HepG2 (cell line): ENCODE data around the gene UST. TPM values are rescaled to one million over a fixed set of nuclear protein-coding genes. Genes with fewer than 3 reads are reported as not detected.
"Not testable (repeated sequence)": the region's sequence is repeated elsewhere in the genome, so short reads cannot be mapped to it uniquely, and the experiment has no call there.

ENCODE experiments used
- ATAC-seq: fragments of 200-7000 bp; cut with Tn5 transposase; 3 replicates; pipeline ENCODE4 v1.9.1; 2020; ENCODE audit warnings: mild to moderate bottlenecking, moderate library complexity
- BruUV-seq: library from RNA; stranded (reverse); fragments of 400-500 nt; replicated peaks from 2 replicates; lab custom pipeline; 2021; lab: Mats Ljungman, UMichigan
- CTCF ChIA-PET: fragments of 300-600 bp; formaldehyde crosslinking; extraction: SDS; loops from one replicate; lab custom pipeline; 2021; ENCODE audit warnings: low total read pairs, inconsistent platforms, low intra/inter-chr PET ratio; lab: Yijun Ruan, JAX
- POLR2A ChIA-PET: fragments of 350-600 bp; sonication (Branson Sonifier 250); formaldehyde crosslinking; loops from one replicate; lab custom pipeline; 2020; ENCODE audit warnings: antibody characterized with exemption, inconsistent platforms; lab: Yijun Ruan, JAX
- DNase-seq: peaks from one replicate; pipeline ENCODE4 v3.0.0-alpha.2; 2015; ENCODE audit warnings: low spot score
- FAIRE-seq: peaks from 3 replicates; lab custom pipeline; 2011; peaks lifted over from hg19 to GRCh38; lab: Jason Lieb, UNC
- H2AFZ ChIP-seq: one replicate; pipeline ENCODE4 v1.6.1; 2011; ENCODE audit warnings: low read length, inconsistent platforms
- H3K27ac ChIP-seq: fragments of 300-600 bp; 3 replicates; pipeline ENCODE4 v1.8.0; 2011; ENCODE audit warnings: mixed run types, mild to moderate bottlenecking, mixed read lengths, low read length, inconsistent platforms; ENCODE audit not compliant: insufficient read depth; ENCODE audit errors: extremely low read length
- H3K27me3 ChIP-seq, 2 experiments: fragments of 200-600 bp in 1 of 2; 2 replicates in 1 of 2; 3 replicates in 1 of 2; pipeline versions ENCODE4 v1.6.0 to v1.8.0; 2011; ENCODE audit warnings: low read length in 2 of 2, mild to moderate bottlenecking in 2 of 2, moderate library complexity in 2 of 2, inconsistent platforms in 1 of 2; ENCODE audit not compliant: insufficient read depth in 2 of 2, control insufficient read depth in 1 of 2
- H3K36me3 ChIP-seq, 2 experiments: fragments of 200-600 bp in 1 of 2; replicated peaks in 1 of 2; 2 replicates in 1 of 2; 3 replicates in 1 of 2; pipeline versions ENCODE4 v1.5.1 to v1.8.0; 2011; ENCODE audit warnings: low read length in 2 of 2, inconsistent platforms in 1 of 2; ENCODE audit not compliant: insufficient read depth in 2 of 2, control insufficient read depth in 1 of 2
- H3K4me1 ChIP-seq: 2 replicates; pipeline ENCODE4 v1.5.1; 2012; ENCODE audit warnings: low read length, inconsistent platforms; ENCODE audit not compliant: insufficient read depth
- H3K4me2 ChIP-seq: 2 replicates; pipeline ENCODE4 v1.6.0; 2011; ENCODE audit warnings: low read depth, low read length, inconsistent platforms
- H3K4me3 ChIP-seq, 3 experiments: fragments of 200-600 bp in 1 of 3; sonication (generic), shearing (Covaris generic) in 1 of 3; replicated peaks in 1 of 3; 2 replicates each; pipeline ENCODE4 v1.5.1; 2011 to 2016; ENCODE audit warnings: low read length in 3 of 3, inconsistent platforms in 2 of 3, low read depth in 2 of 3, mild to moderate bottlenecking in 2 of 3, control low read depth in 1 of 3, mixed read lengths in 1 of 3; ENCODE audit not compliant: insufficient read depth in 1 of 3
- H3K79me2 ChIP-seq: one replicate; pipeline ENCODE4 v1.6.1; 2011; ENCODE audit warnings: low read length, inconsistent platforms; ENCODE audit not compliant: insufficient read depth
- H3K9ac ChIP-seq: 2 replicates; pipeline ENCODE4 v1.6.0; 2011; ENCODE audit warnings: mild to moderate bottlenecking, low read depth, low read length, inconsistent platforms; ENCODE audit not compliant: insufficient read depth
- H3K9me3 ChIP-seq: 2 replicates; pipeline ENCODE4 v1.5.1; 2012; ENCODE audit warnings: mild to moderate bottlenecking, low read length
- H4K20me1 ChIP-seq: 2 replicates; pipeline ENCODE4 v1.6.0; 2011; ENCODE audit warnings: inconsistent platforms, mild to moderate bottlenecking, low read length, moderate library complexity; ENCODE audit not compliant: insufficient read depth
- CREBL2 ChIP-seq: sonication (generic); formaldehyde crosslinking; IDR thresholded peaks from 2 replicates; pipeline ENCODE4 v1.8.1; 2023; ENCODE audit warnings: missing genetic modification reagents, mild to moderate bottlenecking, borderline replicate concordance
- DZIP1 ChIP-seq: sonication (generic); formaldehyde crosslinking; IDR thresholded peaks from 2 replicates; pipeline ENCODE4 v1.5.0; 2020; ENCODE audit warnings: mild to moderate bottlenecking, missing genetic modification reagents
- GFI1 ChIP-seq: sonication (generic); formaldehyde crosslinking; IDR thresholded peaks from 2 replicates; pipeline ENCODE4 v1.5.0; 2020; ENCODE audit warnings: missing genetic modification reagents, mild to moderate bottlenecking, borderline replicate concordance
- TBL1XR1 ChIP-seq: fragments of 150-350 bp; IDR thresholded peaks from 2 replicates; pipeline ENCODE4 v1.6.1; 2014; ENCODE audit warnings: borderline replicate concordance, low read length; ENCODE audit not compliant: partially characterized antibody
- ZNF207 ChIP-seq: fragments of 450-650 bp; IDR thresholded peaks from 2 replicates; pipeline ENCODE4 v1.6.1; 2016; ENCODE audit warnings: antibody characterized with exemption, borderline replicate concordance
- ZNF234 ChIP-seq: sonication (generic); formaldehyde crosslinking; conservative IDR thresholded peaks from 2 replicates; pipeline ENCODE4 v1.5.1; 2020; ENCODE audit warnings: mild to moderate bottlenecking, missing genetic modification reagents
- ZNF292 ChIP-seq: sonication (generic); formaldehyde crosslinking; IDR thresholded peaks from 2 replicates; pipeline ENCODE4 v1.8.1; 2022; ENCODE audit warnings: mild to moderate bottlenecking, low read depth, missing genetic modification reagents, borderline replicate concordance
- ZNF607 ChIP-seq: sonication (generic); formaldehyde crosslinking; IDR thresholded peaks from 2 replicates; pipeline ENCODE4 v1.5.1; 2020; ENCODE audit warnings: missing genetic modification reagents, mild to moderate bottlenecking, borderline replicate concordance
- ZNF883 ChIP-seq: sonication (generic); formaldehyde crosslinking; IDR thresholded peaks from 2 replicates; pipeline ENCODE4 v1.5.1; 2020; ENCODE audit warnings: mild to moderate bottlenecking, missing genetic modification reagents; ENCODE audit errors: not compliant biosample characterization
- WGBS: methylation state at CpG from one replicate; pipeline ENCODE4 v1.1.6; 2017; ENCODE audit warnings: low lambda C conversion rate; 5-methylcytosine and 5-hydroxymethylcytosine counted together
- in situ Hi-C: cut with HindIII; loops from 2 replicates; pipeline ENCODE4 v1.10.0; 2017; ENCODE audit warnings: low pct_unique_long_range_greater_than_20kb; ENCODE audit not compliant: extremely low pct_ligation_motif_present
- intact Hi-C: fragments of 100-400 bp; cut with micrococcal nuclease; formaldehyde crosslinking; loops from one replicate; pipeline ENCODE4 v1.10.0; 2022; ENCODE audit not compliant: unreplicated experiment
- polyA plus RNA-seq, 8 experiments: library from polyadenylated mRNA; depleted of rRNA in 3 of 8; stranded (reverse) in 7 of 8; unstranded in 1 of 8; fragments of >200 nt; fragmentation: Illumina TruSeq in 4 of 8; extraction: Trizol in 4 of 8; gene quantifications; 2 replicates each; pipeline versions ENCODE4 v1.2.1 to v1.2.3, GENCODE V29; 2011 to 2016; ENCODE audit warnings: low read depth in 4 of 8, missing spikeins in 1 of 8, mixed read lengths in 1 of 8; ENCODE audit not compliant: insufficient read depth in 1 of 8
- total RNA-seq, 5 experiments: library from RNA; depleted of rRNA; stranded (reverse); fragments of >200 nt; fragmentation: Illumina TruSeq; extraction: Trizol; gene quantifications; 2 replicates each; pipeline ENCODE4 v1.2.3, GENCODE V29; 2016; ENCODE audit warnings: low read depth in 1 of 5

Gene UST
- total and polyA plus RNA-seq, 2 of the 13 experiments (the other 11 are each of a cell fraction or from before 2014, with no cell fraction given): 0.27 TPM; not detected in 1

- TF ChIP-seq TBL1XR1 (no peak), DZIP1 (CRISPR knock-in tag) (no peak), ZNF234 (CRISPR knock-in tag) (no peak), ZNF292 (CRISPR knock-in tag) (no peak), ZNF207 (no peak), GFI1 (CRISPR knock-in tag) (no peak), ZNF883 (CRISPR knock-in tag) (no peak), CREBL2 (no peak), ZNF607 (no peak)
These were observed 169.0 kb downstream of the UST start (continued) for GRCh38 chr6:148915810-148916209.

- not testable (repeated sequence) for FAIRE-seq
These were observed 169.7 kb downstream of the UST start for GRCh38 chr6:148916485-148916884.

More at GRCh38 chr6:148916485-148916884, 169.7 kb downstream of the UST start:
- H3K27me3 ChIP-seq, H3K79me2 ChIP-seq, H4K20me1 ChIP-seq, BruUV-seq, CTCF ChIA-PET, DNase-seq, H3K27ac ChIP-seq, H3K9me3 ChIP-seq, H3K4me2 ChIP-seq, ATAC-seq, intact Hi-C loops, POLR2A ChIA-PET, H3K4me1 ChIP-seq, in situ Hi-C loops, H3K4me3 ChIP-seq, H3K9ac ChIP-seq, H3K36me3 ChIP-seq, H2AFZ ChIP-seq: not testable (repeated sequence)
- WGBS: 70% methylated on average over 10 of the region's 10 CpGs
